ENCODE results near the gene CLDND2.

Gene CLDND2

GRCh38 chr19:51382004-51382403 is 13.2 kb upstream of the CLDND2 start:
- DNase-seq (ENCODE audit: low read depth, low spot score): no peak

DNA sequence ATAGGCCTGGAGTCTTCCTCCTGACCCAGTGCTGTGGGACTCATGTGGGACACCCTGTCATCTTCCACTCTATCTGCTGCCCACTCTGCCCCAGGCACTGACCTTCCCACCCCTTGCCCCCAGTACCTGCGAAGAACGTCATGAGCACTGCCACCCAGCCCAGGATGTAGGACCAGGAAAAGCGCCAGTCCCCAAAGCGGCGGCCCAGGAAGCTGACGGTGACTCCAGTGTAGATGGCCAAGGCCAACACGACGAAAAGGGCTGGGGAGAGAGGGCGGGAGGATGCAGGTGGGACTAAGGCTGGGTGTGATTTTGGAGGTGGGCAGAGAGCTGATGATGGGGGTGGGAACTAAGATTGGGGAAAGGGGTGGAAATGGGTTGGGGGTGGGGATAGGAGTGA is 11.6 kb upstream of the CLDND2 start:
- no peak for DNase-seq (ENCODE audit: low read depth, low spot score)

GRCh38 chr19:51377422-51377821 is 8.6 kb upstream of the CLDND2 start:
- no peak for DNase-seq (ENCODE audit: low read depth, low spot score)

DNA sequence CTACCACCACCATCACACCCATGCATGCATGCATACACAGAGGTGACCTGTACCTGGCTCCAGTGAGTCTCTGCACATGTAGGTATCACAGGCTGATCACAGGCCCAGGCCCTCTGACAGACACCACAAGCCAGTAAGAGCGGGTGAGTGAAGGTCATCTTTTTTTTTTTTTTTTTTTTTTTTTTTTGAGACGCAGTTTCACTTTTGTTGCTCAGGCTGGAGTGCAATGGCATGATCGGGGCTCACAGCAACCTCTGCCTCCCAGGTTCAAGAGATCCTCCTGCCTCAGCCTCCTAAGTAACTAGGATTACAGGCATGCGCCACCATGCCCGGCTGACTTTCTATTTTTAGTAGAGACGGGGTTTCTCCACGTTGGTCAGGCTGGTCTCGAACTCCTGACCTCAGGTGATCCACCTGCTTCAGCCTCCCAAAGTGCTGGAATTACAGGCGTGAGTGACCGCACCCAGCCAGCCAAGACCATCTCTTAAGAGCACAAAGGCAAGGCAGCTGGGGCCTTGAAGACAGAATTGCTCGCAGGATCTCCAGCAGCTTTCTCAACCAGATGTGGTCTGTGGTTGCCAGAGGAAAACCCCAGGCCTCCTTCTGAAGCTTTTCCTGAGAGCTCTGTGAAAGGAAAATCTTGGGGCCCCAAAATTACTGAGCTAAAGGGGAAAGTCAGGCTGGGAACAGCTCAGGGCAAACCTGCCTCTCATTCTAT is 6.9 kb upstream of the CLDND2 start:
- no peak for DNase-seq (ENCODE audit: low read depth, low spot score)

- DNase-seq (ENCODE audit: low read depth, low spot score): no peak
These were observed 4.1 kb upstream of the CLDND2 start, which contains the start of gene NKG7 for GRCh38 chr19:51372649-51373504. NKG7 (minus strand) TSS chr19:51372654; CDS start chr19:51372535, 119 bp downstream.

DNA sequence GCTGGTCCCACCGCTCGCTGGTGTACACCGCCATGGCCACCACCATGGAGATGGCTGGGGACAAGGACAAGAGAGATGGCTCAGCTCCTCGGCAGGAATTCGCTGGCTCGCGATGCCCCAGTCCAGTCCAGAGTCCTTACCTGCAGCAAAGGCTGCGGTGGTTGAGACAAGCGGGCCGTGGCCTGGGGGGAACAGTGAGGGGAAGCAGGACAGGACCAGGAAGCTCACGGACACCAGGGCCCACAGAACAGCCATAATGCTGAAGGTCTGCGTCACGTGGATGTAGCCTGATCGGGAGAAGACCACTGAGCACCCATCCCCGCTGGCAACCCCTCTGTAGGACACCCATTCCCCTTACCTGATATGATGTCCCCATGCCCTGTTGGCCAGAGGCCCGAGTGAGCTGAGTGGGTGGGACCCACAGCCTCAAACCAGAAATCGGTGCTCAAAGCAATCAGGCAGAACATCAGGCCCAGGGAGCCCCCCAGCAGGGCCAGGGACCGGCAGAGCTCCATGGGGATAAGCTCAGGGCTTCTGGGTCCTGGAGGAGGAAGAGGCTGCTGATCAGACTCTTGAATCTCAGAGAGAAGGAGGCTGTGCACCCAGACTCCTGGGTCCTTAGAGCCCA is 3.3 kb upstream of the CLDND2 start:
- DNase-seq (ENCODE audit: low read depth, low spot score): no peak

GRCh38 chr19:51371186-51371690 is 2.4 kb upstream of the CLDND2 start:
- DNase-seq (ENCODE audit: low read depth, low spot score): no peak

- no peak for DNase-seq (ENCODE audit: low read depth, low spot score)
These were observed 1.4 kb upstream of the CLDND2 start for GRCh38 chr19:51370230-51370629.

DNA sequence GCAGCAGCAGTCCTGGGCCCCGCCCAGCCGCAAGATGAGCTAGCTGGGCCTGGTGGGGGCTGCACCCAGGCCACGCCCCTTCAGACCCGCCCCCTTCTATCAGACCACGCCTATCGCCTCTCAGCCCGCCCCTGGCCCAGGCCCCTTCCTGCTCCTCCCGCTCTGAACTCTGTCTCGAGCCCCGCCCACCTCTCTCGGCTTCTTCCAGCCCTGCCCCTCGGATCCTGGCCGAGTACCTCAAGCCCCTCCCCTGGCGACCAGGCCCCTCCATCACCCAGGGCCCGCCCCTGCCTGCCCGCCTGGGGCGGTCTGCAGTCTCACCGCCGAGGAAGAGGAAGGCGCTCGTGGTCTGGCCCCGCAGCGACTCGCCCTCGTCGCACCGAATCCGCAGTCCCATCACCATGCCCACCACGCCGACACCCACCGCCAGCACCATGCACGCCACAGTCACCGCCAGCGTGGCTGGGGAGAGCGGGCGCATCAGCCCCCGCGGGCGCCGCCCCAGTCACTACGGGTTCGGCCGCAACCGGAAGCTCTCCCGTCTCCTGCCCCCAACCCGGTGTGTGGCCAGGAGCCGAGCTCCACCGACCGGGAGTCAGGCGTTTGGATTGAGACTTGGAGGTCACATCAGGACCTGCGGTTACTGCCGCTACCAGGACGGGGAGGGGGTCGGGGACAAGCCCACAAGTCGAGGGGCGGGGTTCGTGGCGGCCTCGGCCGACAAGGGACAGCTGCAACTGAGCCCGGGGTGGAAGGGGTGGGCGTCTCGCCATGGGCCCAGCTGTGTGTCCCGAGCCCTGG is 1.0 kb downstream of the CLDND2 start:
- DNase-seq (ENCODE audit: low read depth, low spot score): peak; percentile 90

GRCh38 chr19:51367255-51367564 is 1.6 kb downstream of the CLDND2 start:
- no peak for DNase-seq (ENCODE audit: low read depth, low spot score)

DNA sequence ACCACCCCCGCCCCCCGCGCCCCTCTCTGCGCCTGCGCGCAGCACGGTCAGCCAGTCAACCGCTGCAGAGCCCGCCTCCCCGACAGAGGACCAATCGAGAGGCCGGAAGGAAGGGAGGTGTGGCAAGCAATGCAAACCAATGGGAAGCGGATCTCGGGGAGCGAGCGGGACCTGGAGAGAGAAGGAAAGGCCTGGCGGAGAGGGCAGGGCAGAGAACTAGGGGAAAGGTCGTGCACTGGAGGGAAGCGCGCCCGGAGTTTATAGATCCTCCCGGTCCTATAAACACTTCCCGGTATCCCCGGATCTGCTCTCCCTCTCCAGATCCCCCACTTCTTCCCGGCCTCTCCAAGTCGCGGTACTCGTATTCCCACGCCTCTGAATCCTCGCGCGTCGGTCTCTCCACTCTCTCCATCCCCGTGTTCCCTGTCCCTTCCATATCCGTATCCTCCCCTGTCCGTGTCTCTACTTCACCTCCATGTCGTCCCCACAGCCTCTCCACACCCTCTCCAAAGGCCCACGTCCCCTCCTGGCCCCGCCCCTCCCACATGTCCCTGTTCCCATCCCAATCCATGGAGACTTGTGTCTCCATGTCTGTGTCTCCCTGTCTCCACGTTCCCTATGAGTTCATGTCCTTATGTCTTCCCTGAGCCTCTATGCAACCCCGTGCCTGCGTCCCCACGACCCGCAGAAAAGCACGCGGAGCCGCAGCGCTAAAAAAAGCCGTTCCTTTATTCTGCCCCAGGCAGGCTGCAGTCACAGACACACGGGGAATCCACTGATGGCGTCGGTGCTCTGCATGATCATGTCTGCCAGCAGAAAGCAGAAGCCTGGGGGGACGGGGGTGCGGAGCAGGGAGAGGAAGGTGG is 2.2 kb downstream of the CLDND2 start:
- DNase-seq (ENCODE audit: low read depth, low spot score): peak; percentile 87

DNA sequence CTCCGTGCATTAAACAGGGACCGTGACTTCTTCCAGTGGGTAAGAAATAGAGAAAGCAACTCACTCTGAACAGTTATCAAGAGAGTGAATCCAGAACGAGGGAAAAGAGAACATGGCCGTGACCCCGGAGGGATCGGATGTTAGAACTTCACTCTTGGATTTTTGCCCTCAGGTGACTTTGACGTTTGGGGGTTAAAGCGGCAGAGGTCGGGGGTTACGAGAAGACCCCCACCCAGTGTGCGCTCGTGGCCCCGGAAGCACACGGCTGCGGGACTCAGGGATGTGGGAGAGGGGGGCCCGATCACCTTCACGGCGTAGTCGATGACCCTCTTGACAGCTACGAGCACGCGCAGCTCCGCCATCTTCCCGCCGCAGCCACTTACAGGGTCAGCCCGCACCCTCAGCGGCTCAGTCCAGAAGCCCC is 2.8 kb downstream of the CLDND2 start, which contains the start of gene ETFB:
ETFB (minus strand) TSS at position 424 of the 424 bp plus-strand sequence; CDS start at position 362, 62 bp downstream.
- DNase-seq (ENCODE audit: low read depth, low spot score): no peak

DNA sequence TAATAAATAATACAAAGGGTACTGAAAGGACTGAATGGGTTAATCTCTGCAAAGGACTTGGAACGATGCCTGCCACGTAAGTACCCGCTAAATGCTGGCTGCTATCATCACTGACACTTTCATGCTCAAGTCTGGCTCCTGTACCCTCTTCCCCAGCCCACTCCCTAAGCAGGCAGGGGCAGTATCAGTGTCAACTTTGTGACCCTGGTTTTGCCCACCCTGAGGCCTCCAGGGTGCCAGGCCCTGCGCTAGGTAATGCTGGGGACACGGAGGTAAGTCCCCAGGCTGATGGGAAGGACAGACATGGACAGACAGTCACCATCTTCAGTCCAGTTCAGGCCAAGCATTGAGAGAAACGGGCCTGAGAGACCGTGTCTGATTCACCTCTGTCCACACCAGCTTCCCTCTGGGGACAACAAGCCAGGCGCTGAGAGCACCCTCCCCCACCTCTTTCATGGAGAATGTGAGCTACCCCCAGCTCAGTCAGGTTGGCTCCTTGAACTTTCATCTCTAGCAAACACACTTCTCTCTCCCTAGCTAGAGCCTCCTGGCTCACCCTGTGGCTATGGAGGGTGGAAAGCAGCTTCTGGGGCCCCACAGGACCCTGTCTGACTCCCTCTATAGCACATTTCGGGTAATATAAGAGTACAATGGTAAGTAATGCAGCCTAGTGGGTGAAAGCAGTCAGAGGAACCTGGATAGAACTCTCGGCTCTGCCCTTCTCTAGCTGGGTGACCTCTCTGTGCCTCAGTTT is 3.4 kb downstream of the CLDND2 start:
- no peak for DNase-seq (ENCODE audit: low read depth, low spot score)

- no peak for DNase-seq (ENCODE audit: low read depth, low spot score)
These were observed 4.3 kb downstream of the CLDND2 start for GRCh38 chr19:51364200-51365106.

DNA sequence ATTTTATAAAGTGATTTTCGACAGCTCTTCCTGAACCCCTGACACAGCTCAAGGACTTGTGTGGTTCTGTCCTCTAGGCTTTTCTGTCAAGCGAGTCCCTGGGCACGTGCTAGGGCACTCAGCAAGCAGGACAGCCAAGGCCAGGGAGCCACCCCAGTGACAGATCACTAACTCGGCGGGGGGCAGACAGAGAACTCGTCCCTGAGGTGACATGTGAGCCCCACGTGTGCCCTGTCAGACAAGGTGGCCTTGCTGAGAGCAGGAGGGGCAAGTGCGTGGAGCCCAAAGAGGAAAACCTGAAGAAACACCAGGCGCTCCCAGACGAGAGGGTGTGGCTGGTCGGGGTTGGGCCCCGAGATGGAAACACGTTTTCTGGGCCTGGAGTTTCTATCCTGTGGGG is 7.6 kb downstream of the CLDND2 start:
- no peak for DNase-seq (ENCODE audit: low read depth, low spot score)

DNA sequence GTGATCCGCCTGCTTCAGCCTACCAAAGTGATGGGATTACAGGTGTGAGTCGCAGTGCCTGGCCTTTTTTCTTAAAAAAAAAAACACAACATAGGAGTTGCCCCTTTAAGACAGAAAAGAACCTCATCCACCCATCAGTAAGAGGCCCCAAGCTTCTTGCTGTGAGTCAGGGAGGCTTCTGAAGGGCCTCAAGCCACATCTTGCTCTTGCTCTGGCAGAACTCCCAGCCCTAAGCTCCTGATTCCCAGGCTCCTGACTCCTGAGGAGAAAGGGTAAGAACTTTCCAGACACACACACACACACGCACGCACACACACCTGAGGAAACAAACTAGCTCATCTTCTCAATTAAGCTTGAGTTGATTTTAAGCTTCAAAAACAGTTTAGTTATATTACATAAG is 9.5 kb downstream of the CLDND2 start:
- no peak for DNase-seq (ENCODE audit: low read depth, low spot score)

GRCh38 chr19:51357952-51358351 is 10.9 kb downstream of the CLDND2 start:
- DNase-seq (ENCODE audit: low read depth, low spot score): no peak

- no peak for DNase-seq (ENCODE audit: low read depth, low spot score)
These were observed 12.5 kb downstream of the CLDND2 start for GRCh38 chr19:51356159-51356801.
